ENCODE measurements around the gene ADAMTS20.

DNA sequence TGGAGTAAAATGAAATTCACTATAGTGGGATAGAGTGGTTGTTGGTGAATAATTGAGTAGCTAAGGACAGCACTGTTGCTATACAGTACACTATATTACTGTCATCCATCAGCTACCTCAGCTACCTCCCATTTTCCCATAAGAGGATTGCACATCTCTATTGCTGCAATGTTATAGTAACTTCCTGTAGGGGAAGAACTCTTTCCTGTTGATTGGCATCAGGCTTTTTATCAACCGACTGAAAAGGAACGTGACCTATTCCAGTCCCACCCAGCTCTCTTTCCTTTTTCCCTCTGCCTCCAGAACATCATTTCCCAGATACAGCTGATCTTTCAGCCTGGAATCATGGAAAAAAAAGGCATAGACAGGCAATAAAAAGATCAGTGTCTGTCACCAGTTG, 117.4 kb downstream of the ADAMTS20 start:
- TF ChIP-seq CTCF (IDR thresholded peaks at IDR 0.05) (no peak), POLR2AphosphoS5 (IDR thresholded peaks at IDR 0.05) (no peak), POLR2A (IDR thresholded peaks at IDR 0.05) (no peak)

Data from upper lobe of left lung (tissue), 4 donors.